Measurements from ENCODE around the gene PPP1R11.

DNA sequence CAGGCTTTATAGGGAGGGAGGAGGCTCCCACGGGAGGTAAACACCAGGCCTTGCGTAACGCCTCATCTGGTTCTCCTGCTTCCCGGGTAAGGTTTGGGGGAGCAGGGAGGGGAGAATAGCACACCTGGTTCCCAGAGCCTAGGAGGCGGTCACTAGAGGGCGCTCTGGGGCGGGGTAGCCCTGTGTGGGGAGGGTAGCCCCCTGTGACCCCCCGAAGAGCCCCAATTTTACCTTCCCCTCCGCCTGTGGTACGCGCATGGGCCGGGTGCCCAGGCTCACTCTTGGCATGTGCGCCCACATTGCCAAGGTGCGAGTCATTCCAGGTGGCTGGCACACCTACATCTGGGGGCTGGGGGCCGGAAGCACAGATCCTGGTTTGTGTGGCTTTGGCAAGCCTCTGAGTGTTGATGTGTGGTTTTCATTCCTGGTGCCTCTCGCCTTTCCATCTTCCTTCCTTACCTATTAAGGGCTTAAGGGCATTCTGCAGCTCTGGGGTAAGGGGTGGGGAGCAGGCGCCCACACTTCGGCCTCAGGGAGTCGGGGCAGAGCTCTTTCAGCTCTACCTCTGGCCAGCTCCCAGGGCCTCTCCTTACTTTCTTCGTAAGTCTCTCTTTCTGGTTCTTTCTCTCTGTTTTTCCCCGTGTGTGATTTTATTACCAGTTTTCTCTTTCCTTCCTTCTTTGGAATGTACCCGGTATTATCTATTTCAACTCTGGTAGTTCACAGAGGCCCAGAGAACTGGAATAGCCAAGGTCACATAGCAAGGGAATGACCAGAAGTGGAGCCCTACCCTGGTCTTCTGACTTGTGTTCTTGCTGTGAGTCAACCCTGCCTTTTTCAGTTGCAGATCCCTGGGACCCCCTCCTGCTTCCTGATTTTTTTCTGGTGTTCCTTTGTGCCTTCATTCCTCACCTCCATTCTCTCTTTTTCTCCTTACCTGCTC lies 9.1 kb downstream of the PPP1R11 start:
- TF ChIP-seq STAT1 (IDR thresholded peaks at IDR 0.05; ENCODE audit: unreplicated experiment) = no peak
- TF ChIP-seq, protein P1, sequence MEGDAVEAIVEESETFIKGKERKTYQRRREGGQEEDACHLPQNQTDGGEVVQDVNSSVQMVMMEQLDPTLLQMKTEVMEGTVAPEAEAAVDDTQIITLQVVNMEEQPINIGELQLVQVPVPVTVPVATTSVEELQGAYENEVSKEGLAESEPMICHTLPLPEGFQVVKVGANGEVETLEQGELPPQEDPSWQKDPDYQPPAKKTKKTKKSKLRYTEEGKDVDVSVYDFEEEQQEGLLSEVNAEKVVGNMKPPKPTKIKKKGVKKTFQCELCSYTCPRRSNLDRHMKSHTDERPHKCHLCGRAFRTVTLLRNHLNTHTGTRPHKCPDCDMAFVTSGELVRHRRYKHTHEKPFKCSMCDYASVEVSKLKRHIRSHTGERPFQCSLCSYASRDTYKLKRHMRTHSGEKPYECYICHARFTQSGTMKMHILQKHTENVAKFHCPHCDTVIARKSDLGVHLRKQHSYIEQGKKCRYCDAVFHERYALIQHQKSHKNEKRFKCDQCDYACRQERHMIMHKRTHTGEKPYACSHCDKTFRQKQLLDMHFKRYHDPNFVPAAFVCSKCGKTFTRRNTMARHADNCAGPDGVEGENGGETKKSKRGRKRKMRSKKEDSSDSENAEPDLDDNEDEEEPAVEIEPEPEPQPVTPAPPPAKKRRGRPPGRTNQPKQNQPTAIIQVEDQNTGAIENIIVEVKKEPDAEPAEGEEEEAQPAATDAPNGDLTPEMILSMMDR (conservative IDR thresholded peaks at IDR 0.05; ENCODE audit: low read depth in 2 of 2) = peak; percentile 83 to 85
- no peak for TF ChIP-seq JUNB (IDR thresholded peaks at IDR 0.05; ENCODE audit: unreplicated experiment)
- TF ChIP-seq EZH2 (IDR thresholded peaks at IDR 0.05; ENCODE audit: low read depth, unreplicated experiment) = peak; percentile 90
- TF ChIP-seq POLR2AphosphoS5 (IDR thresholded peaks at IDR 0.05; ENCODE audit: low read depth) = no peak
- TF ChIP-seq EZH2phosphoT487 (IDR thresholded peaks at IDR 0.05; ENCODE audit: unreplicated experiment) = no peak
- TF ChIP-seq, protein P2, sequence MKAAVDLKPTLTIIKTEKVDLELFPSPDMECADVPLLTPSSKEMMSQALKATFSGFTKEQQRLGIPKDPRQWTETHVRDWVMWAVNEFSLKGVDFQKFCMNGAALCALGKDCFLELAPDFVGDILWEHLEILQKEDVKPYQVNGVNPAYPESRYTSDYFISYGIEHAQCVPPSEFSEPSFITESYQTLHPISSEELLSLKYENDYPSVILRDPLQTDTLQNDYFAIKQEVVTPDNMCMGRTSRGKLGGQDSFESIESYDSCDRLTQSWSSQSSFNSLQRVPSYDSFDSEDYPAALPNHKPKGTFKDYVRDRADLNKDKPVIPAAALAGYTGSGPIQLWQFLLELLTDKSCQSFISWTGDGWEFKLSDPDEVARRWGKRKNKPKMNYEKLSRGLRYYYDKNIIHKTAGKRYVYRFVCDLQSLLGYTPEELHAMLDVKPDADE (IDR thresholded peaks at IDR 0.05) = no peak
